Activated CD8-positive, alpha-beta memory T cell treated with anti-CD3 and anti-CD28 coated beads, Interleukin-2, amount 50 U/mL, for 24 hours (primary cell): ENCODE data around the gene CRTC3.

Source experiments
- DNase-seq: peaks from one replicate; pipeline ENCODE4 v3.0.0-alpha.2; 2020; ENCODE audit errors: extremely low read depth

The CRTC3 gene

DNA sequence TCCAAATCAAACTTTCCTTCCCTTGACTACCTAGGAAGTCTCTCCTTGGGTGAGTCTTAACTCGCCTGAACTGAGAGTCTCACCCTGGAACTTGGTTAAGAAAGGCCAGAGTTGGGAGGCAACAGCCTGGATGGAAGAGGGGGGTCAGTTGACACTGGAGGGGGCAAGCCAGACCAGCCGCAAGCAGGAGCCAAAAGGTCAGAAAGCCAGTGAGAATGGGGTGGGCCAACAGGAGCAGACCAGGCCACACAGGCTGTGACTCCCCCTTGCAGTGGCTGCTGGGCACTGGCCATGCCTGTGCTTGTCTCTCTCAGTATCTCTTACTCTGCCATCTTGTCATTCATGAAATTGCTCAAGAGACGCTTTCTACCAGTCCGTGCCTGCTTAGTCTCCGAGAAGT is 32.9 kb downstream of the CRTC3 start:
- DNase-seq, result no peak

DNA sequence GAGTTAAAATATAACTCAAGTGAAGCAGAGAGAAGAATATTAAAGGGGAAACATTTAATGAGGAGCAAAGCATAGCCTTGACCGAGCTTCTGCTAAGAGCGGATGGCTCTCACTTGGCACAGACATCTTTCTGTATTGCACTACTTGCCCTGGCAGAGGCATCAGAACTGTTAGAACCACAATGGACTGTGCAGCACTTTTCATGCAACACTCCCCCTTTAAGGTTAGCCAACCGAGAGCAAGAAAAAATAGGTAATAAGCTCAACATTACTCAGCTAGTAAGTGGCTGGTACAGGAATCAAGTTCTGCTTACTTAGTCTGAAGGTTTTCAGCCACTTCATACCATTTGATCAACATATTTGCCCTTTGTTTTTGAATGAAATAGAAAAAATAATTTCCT is 33.7 kb downstream of the CRTC3 start:
- DNase-seq, result no peak

- DNase-seq, result no peak
Observed at GRCh38 chr15:90564051-90564450, 34.3 kb downstream of the CRTC3 start.

GRCh38 chr15:90564590-90564989 is 34.9 kb downstream of the CRTC3 start:
- no peak for DNase-seq

DNA sequence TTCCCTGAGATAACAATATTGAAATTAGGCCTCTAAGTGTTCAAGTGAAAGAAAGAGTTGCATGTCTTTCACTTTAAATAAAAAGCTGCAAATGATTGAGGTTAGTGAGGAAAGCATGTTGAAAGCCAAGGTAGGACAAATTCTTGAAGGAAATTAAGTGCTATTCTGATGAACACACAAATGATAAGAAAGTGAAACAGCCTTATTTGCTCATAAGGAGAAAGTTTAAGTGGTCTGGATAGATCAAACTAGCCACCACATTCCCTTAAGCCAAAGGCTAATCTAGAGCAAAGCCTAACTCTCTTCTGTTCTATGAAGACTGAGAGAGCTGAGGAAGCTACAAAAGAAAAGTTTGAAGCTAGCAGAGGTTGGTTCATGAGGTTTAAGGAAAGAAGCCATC is 36.1 kb downstream of the CRTC3 start:
- no peak for DNase-seq

DNA sequence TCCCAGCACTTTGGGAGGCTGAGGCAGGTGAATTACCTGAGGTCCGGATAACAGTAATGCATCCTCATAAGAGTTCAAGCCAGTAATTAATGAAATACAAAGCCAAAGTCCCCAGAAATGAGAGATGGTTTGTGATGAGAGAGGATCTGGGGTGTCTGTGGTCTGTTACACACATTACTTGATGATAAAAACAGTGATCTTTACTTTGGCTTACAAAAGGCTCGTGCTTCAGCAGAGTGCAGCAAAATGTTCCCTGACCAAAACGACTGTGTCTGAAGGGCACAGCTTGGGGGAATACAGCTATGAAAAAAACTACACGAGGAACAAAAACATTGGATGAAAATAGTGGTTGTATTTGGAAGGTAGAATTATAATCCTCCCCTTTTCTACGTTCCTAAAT is 40.9 kb downstream of the CRTC3 start:
- no peak for DNase-seq

GRCh38 chr15:90571063-90571541 is 41.4 kb downstream of the CRTC3 start:
- no peak for DNase-seq

- DNase-seq, result no peak
Observed at GRCh38 chr15:90572893-90573292, 43.2 kb downstream of the CRTC3 start.

- DNase-seq, result no peak
Observed at GRCh38 chr15:90576711-90577389, 47.1 kb downstream of the CRTC3 start.

DNA sequence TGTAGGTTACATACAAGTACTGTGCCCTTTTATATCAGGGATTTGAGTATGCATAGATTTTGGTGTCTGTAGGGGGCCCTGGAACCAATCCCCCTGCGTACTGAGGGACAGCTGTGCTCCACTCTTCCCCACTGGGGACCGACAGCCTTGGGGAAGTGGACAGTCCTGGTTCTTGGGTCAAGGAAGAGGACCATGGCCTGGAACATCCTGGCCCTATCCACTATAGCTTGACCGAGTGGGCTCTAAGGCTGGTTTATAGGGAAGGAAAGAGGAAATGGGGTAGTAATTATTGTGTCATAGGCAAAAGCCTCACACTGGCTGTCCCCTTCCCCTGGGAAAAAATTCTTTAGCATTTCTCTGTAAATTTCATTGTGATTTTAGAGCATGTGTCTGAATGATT is 49.5 kb downstream of the CRTC3 start:
- DNase-seq, result no peak

- DNase-seq, result no peak
Observed at GRCh38 chr15:90580099-90580498, 50.4 kb downstream of the CRTC3 start.

- no peak for DNase-seq
Observed at GRCh38 chr15:90580541-90580940, 50.8 kb downstream of the CRTC3 start.

- no peak for DNase-seq
Observed at GRCh38 chr15:90580946-90581345, 51.2 kb downstream of the CRTC3 start.

GRCh38 chr15:90581771-90582352 is 52.1 kb downstream of the CRTC3 start:
- DNase-seq, result no peak

- no peak for DNase-seq
Observed at GRCh38 chr15:90582553-90582952, 52.8 kb downstream of the CRTC3 start.

- no peak for DNase-seq
Observed at GRCh38 chr15:90583471-90584252, 53.9 kb downstream of the CRTC3 start.

DNA sequence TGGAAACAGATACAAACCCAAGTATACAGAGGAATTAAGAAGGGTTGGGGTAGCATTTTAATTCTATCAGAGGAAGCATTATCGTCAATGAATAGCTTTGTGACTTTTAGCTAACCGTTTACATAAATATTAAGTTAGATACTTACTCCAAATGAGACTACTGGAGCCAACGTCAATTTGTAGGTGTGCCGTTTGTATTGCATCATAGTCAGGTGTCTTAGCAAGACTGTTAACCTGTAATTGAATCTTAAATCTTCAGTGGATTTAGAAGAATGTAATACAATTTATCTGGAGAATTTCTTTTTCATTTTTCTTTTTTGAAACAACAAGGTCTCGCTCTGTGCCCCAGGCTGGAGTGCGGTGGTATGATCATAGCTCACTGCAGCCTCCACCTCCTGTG is 55.1 kb downstream of the CRTC3 start:
- DNase-seq, result no peak

DNA sequence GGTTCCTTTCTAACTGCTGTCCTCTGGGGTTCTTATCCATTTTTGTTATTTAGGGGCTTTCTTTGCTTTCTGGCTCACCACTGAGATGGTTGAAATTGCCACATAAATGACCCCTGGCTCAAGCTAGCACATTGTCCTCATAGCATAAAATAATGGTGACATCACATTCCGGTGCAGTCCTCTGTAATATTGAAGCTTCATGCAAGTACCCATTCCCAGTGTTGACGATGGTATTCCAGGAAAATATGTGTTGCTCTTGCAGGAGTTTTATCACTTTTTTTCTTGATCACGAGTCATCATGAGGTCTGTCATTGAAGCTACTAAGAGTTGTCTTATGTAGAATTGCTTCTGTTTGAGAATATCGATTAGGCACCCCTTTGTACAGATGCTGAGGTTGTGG is 56.1 kb downstream of the CRTC3 start:
- DNase-seq, result no peak

- no peak for DNase-seq
Observed at GRCh38 chr15:90586948-90587347, 57.2 kb downstream of the CRTC3 start.

- DNase-seq, result no peak
Observed at GRCh38 chr15:90588427-90588826, 58.7 kb downstream of the CRTC3 start.

DNA sequence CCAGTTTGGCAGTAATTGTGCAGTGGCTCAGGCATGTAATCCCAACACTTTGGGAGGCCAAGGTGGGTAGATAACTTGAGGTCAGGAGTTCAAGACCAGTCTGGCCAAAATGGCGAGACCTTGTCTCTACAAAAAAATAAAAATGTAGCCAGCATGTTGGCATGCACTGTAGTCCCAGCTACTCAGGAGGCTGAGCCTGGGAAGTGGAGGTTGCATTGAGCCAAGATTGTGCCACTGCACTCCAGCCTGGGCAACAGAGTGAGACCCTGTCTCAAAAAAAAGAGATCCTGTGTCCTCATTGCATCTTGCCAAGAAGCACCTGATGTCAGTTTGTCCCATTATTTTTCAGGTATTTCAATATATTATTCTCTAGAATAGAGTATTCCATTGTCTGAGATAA is 61.8 kb downstream of the CRTC3 start:
- no peak for DNase-seq

- DNase-seq, result no peak
Observed at GRCh38 chr15:90592131-90592881, 62.6 kb downstream of the CRTC3 start.
